HAP-1 (cell line): Measurements from ENCODE around the gene INAFM2.
A peak's percentile ranks its signal among the peaks of the same experiment; 100 is the strongest.

Source experiments
- DNase-seq, 2 experiments: peaks; one replicate each; pipeline ENCODE4 v3.0.0-alpha.2; 2016 to 2020; ENCODE audit warnings: low spot score in 2 of 2
- H3K27me3 ChIP-seq: fragments of 250-450 bp; sonication (Bioruptor Pico); 2 replicates; pipeline ENCODE4 v1.5.1; 2020; ENCODE audit warnings: low read depth, mild to moderate bottlenecking, moderate library complexity
- H3K36me3 ChIP-seq: fragments of 250-450 bp; sonication (Bioruptor Pico); replicated peaks from 2 replicates; pipeline ENCODE4 v1.5.1; 2020; ENCODE audit warnings: mild to moderate bottlenecking
- H3K4me1 ChIP-seq: fragments of 250-450 bp; sonication (Bioruptor Pico); 2 replicates; pipeline ENCODE4 v1.5.1; 2020; ENCODE audit warnings: mild to moderate bottlenecking
- H3K4me3 ChIP-seq: fragments of 250-450 bp; sonication (Bioruptor Pico); 2 replicates; pipeline ENCODE4 v1.5.1; 2020; ENCODE audit warnings: mild to moderate bottlenecking, moderate library complexity
- H3K9me3 ChIP-seq: fragments of 250-450 bp; sonication (Bioruptor Pico); 2 replicates; pipeline ENCODE4 v1.5.1; 2020; ENCODE audit warnings: mild to moderate bottlenecking, moderate library complexity
- in situ Hi-C: fragments of 300-500 bp; cut with MboI; formaldehyde crosslinking; loops from 3 replicates; pipeline ENCODE4 v1.14.3; 2020; ENCODE audit warnings: low sequenced_read_pairs, inconsistent platforms, mixed read lengths

Gene INAFM2

GRCh38 chr15:40342416-40343320, 19.2 kb downstream of the INAFM2 start:
- in situ Hi-C loops, result no loop called here
- DNase-seq, result no peak
- Histone ChIP-seq H3K4me1 (peaks cover 15% of the 10 kb centered on the region), H3K9me3 (no peaks in the 10 kb centered on the region), H3K36me3 (no peaks in the 10 kb centered on the region), H3K4me3 (no peak overlapping the region), H3K27me3 (no peaks in the 10 kb centered on the region)

GRCh38 chr15:40343512-40343911, 20.0 kb downstream of the INAFM2 start:
- H3K4me3 ChIP-seq, result no peak overlapping the region
- H3K9me3 ChIP-seq, result no peaks in the 10 kb centered on the region
- H3K27me3 ChIP-seq, result no peaks in the 10 kb centered on the region
- H3K36me3 ChIP-seq, result no peaks in the 10 kb centered on the region
- peaks cover 15% of the 10 kb centered on the region for H3K4me1 ChIP-seq
- DNase-seq, result no peak
- in situ Hi-C loops, result no loop called here

- no peak for DNase-seq
- no peaks in the 10 kb centered on the region for H3K36me3 ChIP-seq
- in situ Hi-C loops, result no loop called here
- no peaks in the 10 kb centered on the region for H3K9me3 ChIP-seq
- peaks cover 15% of the 10 kb centered on the region for H3K4me1 ChIP-seq
- H3K27me3 ChIP-seq, result no peaks in the 10 kb centered on the region
- H3K4me3 ChIP-seq, result no peak overlapping the region
Measured at GRCh38 chr15:40344217-40344616, 20.7 kb downstream of the INAFM2 start.

GRCh38 chr15:40344631-40345120, 21.2 kb downstream of the INAFM2 start:
- Histone ChIP-seq H3K4me3 (no peak overlapping the region), H3K36me3 (no peaks in the 10 kb centered on the region), H3K4me1 (peaks cover 15% of the 10 kb centered on the region), H3K9me3 (no peaks in the 10 kb centered on the region), H3K27me3 (no peaks in the 10 kb centered on the region)
- peak; percentile 59 to 77 for DNase-seq
- in situ Hi-C loops, result no loop called here

GRCh38 chr15:40345225-40345866, 21.9 kb downstream of the INAFM2 start:
- Histone ChIP-seq H3K4me3 (no peak overlapping the region), H3K9me3 (no peaks in the 10 kb centered on the region), H3K4me1 (peaks cover 10% of the 10 kb centered on the region), H3K36me3 (no peaks in the 10 kb centered on the region), H3K27me3 (no peaks in the 10 kb centered on the region)
- in situ Hi-C loops, result no loop called here
- DNase-seq, result no peak

- Histone ChIP-seq H3K9me3 (no peaks in the 10 kb centered on the region), H3K36me3 (no peaks in the 10 kb centered on the region), H3K4me1 (peaks cover 3% of the 10 kb centered on the region), H3K4me3 (no peak overlapping the region), H3K27me3 (no peaks in the 10 kb centered on the region)
- no peak for DNase-seq
- in situ Hi-C loops, result no loop called here
Measured at GRCh38 chr15:40345867-40346578, 22.5 kb downstream of the INAFM2 start.

GRCh38 chr15:40346579-40347558, 23.4 kb downstream of the INAFM2 start:
- no peak for DNase-seq
- H3K9me3 ChIP-seq, result no peaks in the 10 kb centered on the region
- no peaks in the 10 kb centered on the region for H3K36me3 ChIP-seq
- H3K4me1 ChIP-seq, result no peaks in the 10 kb centered on the region
- no peaks in the 10 kb centered on the region for H3K27me3 ChIP-seq
- no peak overlapping the region for H3K4me3 ChIP-seq
- in situ Hi-C loops, result no loop called here

- Histone ChIP-seq H3K4me1 (no peaks in the 10 kb centered on the region), H3K4me3 (no peak overlapping the region), H3K9me3 (no peaks in the 10 kb centered on the region), H3K27me3 (no peaks in the 10 kb centered on the region), H3K36me3 (no peaks in the 10 kb centered on the region)
- in situ Hi-C loops, result no loop called here
- no peak for DNase-seq
Measured at GRCh38 chr15:40347559-40348473, 24.3 kb downstream of the INAFM2 start.

- H3K4me1 ChIP-seq, result no peaks in the 10 kb centered on the region
- no peak for DNase-seq
- no peak overlapping the region for H3K4me3 ChIP-seq
- no peaks in the 10 kb centered on the region for H3K36me3 ChIP-seq
- H3K9me3 ChIP-seq, result no peaks in the 10 kb centered on the region
- in situ Hi-C loops, result no loop called here
- no peaks in the 10 kb centered on the region for H3K27me3 ChIP-seq
Measured at GRCh38 chr15:40348474-40348870, 25.0 kb downstream of the INAFM2 start.

- Histone ChIP-seq H3K4me1 (no peaks in the 10 kb centered on the region), H3K27me3 (no peaks in the 10 kb centered on the region), H3K9me3 (no peaks in the 10 kb centered on the region), H3K36me3 (no peaks in the 10 kb centered on the region), H3K4me3 (no peak overlapping the region)
- no peak for DNase-seq
- in situ Hi-C loops, result no loop called here
Measured at GRCh38 chr15:40349163-40349562, 25.7 kb downstream of the INAFM2 start.

GRCh38 chr15:40352281-40352901, 28.9 kb downstream of the INAFM2 start:
- no peak overlapping the region for H3K4me3 ChIP-seq
- H3K36me3 ChIP-seq, result no peaks in the 10 kb centered on the region
- H3K4me1 ChIP-seq, result no peaks in the 10 kb centered on the region; the same call in 1 of the 2 replicates
- no peak for DNase-seq
- no peaks in the 10 kb centered on the region for H3K27me3 ChIP-seq
- H3K9me3 ChIP-seq, result no peaks in the 10 kb centered on the region
- in situ Hi-C loops, result no loop called here

GRCh38 chr15:40353697-40354096, 30.2 kb downstream of the INAFM2 start:
- H3K36me3 ChIP-seq, result no peaks in the 10 kb centered on the region
- no peak for DNase-seq
- in situ Hi-C loops, result no loop called here
- peaks cover 4% of the 10 kb centered on the region for H3K4me1 ChIP-seq
- no peak overlapping the region for H3K4me3 ChIP-seq
- no peaks in the 10 kb centered on the region for H3K27me3 ChIP-seq
- H3K9me3 ChIP-seq, result no peaks in the 10 kb centered on the region
